HG02938 (cell line): ENCODE results near the gene PLXNA2.

Source experiments
- ATAC-seq: cut with Tn5 transposase; IDR thresholded peaks from one replicate; pipeline ENCODE4 v1.9.1; 2021; ENCODE audit warnings: mild to moderate bottlenecking, moderate library complexity; ENCODE audit not compliant: unreplicated experiment

Gene PLXNA2

GRCh38 chr1:208243967-208244916 lies at the start of gene PLXNA2:
PLXNA2 (minus strand) TSS chr1:208244384; CDS start chr1:208217922, 26,462 bp downstream.
- ATAC-seq: no peak

GRCh38 chr1:208292908-208293307 lies 48.7 kb upstream of the PLXNA2 start:
- ATAC-seq: no peak

- ATAC-seq: no peak
Measured at GRCh38 chr1:208291923-208292711, 47.9 kb upstream of the PLXNA2 start.

- no peak for ATAC-seq
Measured at GRCh38 chr1:208291129-208291528, 46.9 kb upstream of the PLXNA2 start.

GRCh38 chr1:208289716-208290115 lies 45.5 kb upstream of the PLXNA2 start:
- no peak for ATAC-seq

- ATAC-seq: no peak
Measured at GRCh38 chr1:208288495-208288894, 44.3 kb upstream of the PLXNA2 start.

- ATAC-seq: no peak
Measured at GRCh38 chr1:208280681-208281450, 36.7 kb upstream of the PLXNA2 start.

- ATAC-seq: no peak
Measured at GRCh38 chr1:208279826-208280588, 35.8 kb upstream of the PLXNA2 start.

- no peak for ATAC-seq
Measured at GRCh38 chr1:208278638-208279037, 34.5 kb upstream of the PLXNA2 start.

GRCh38 chr1:208276757-208277435 lies 32.7 kb upstream of the PLXNA2 start:
- no peak for ATAC-seq

GRCh38 chr1:208275083-208275482 lies 30.9 kb upstream of the PLXNA2 start:
- ATAC-seq: no peak

GRCh38 chr1:208273386-208274017 lies 29.3 kb upstream of the PLXNA2 start:
- no peak for ATAC-seq

- ATAC-seq: no peak
Measured at GRCh38 chr1:208272713-208273112, 28.5 kb upstream of the PLXNA2 start.

GRCh38 chr1:208272311-208272710 lies 28.1 kb upstream of the PLXNA2 start:
- ATAC-seq: no peak

GRCh38 chr1:208271236-208271635 lies 27.1 kb upstream of the PLXNA2 start:
- no peak for ATAC-seq

GRCh38 chr1:208270651-208271141 lies 26.5 kb upstream of the PLXNA2 start:
- ATAC-seq: no peak

- ATAC-seq: no peak
Measured at GRCh38 chr1:208269338-208269666, 25.1 kb upstream of the PLXNA2 start.

GRCh38 chr1:208268541-208269337 lies 24.6 kb upstream of the PLXNA2 start:
- ATAC-seq: no peak
